Neural cell (in vitro differentiated cells): ENCODE results near the gene PHLPP1. TPM values are rescaled to one million over a fixed set of nuclear protein-coding genes. Genes with fewer than 3 reads are reported as not detected.

Experiments used
- H2AFZ ChIP-seq: fragments of 200-600, 300-800 bp; sonication (generic), shearing (Covaris generic); 2 replicates; pipeline ENCODE4 v1.6.0; 2014; ENCODE audit warnings: low read depth, mild to moderate bottlenecking, antibody characterized with exemption, low read length, moderate library complexity
- H3F3A ChIP-seq: fragments of 200-600 bp; shearing (Covaris generic); 2 replicates; pipeline ENCODE4 v1.6.1; 2016; ENCODE audit warnings: mild to moderate bottlenecking, moderate library complexity, mixed read lengths, antibody characterized with exemption, low read length; ENCODE audit not compliant: insufficient read depth, poor library complexity, severe bottlenecking
- H3K27ac ChIP-seq: fragments of 200-600, 300-800 bp; sonication (generic), shearing (Covaris generic); 2 replicates; pipeline ENCODE4 v1.5.1; 2014; ENCODE audit warnings: mild to moderate bottlenecking, low read length, moderate library complexity
- H3K27me3 ChIP-seq: fragments of 300-800, 200-600 bp; sonication (generic), shearing (Covaris generic); 2 replicates; pipeline ENCODE4 v1.6.0; 2014; ENCODE audit warnings: mild to moderate bottlenecking, low read depth, low read length, moderate library complexity; ENCODE audit not compliant: insufficient read depth
- H3K36me3 ChIP-seq: fragments of 300-800, 200-600 bp; sonication (generic), shearing (Covaris generic); 2 replicates; pipeline ENCODE4 v1.5.1; 2014; ENCODE audit warnings: mild to moderate bottlenecking, antibody characterized with exemption, low read length, moderate library complexity; ENCODE audit not compliant: insufficient read depth
- H3K4me2 ChIP-seq: fragments of 300-800, 200-600 bp; sonication (generic), shearing (Covaris generic); 2 replicates; pipeline ENCODE4 v1.6.0; 2014; ENCODE audit warnings: mild to moderate bottlenecking, low read length
- H3K4me3 ChIP-seq: fragments of 300-800, 200-600 bp; sonication (generic), shearing (Covaris generic); 2 replicates; pipeline ENCODE4 v1.5.1; 2014; ENCODE audit warnings: mild to moderate bottlenecking, low read length, moderate library complexity
- H3K79me2 ChIP-seq: fragments of 200-600 bp; shearing (Covaris generic); replicated peaks from 2 replicates; pipeline ENCODE4 v1.6.0; 2014; ENCODE audit warnings: mild to moderate bottlenecking, low read length, moderate library complexity; ENCODE audit not compliant: insufficient read depth
- H3K9ac ChIP-seq: fragments of 300-800, 200-600 bp; sonication (generic), shearing (Covaris generic); 2 replicates; pipeline ENCODE4 v1.6.1; 2016; ENCODE audit warnings: mild to moderate bottlenecking, low read length, mixed read lengths
- H3K9me2 ChIP-seq: fragments of 200-600 bp; shearing (Covaris generic); 2 replicates; pipeline ENCODE4 v1.6.1; 2016; ENCODE audit warnings: mild to moderate bottlenecking, low read length, mixed read lengths; ENCODE audit not compliant: insufficient read depth
- H3K9me3 ChIP-seq: fragments of 200-600, 300-800 bp; sonication (generic), shearing (Covaris generic); 2 replicates; pipeline ENCODE4 v1.6.1; 2016; ENCODE audit warnings: mild to moderate bottlenecking, mixed run types, low read length, moderate library complexity, mixed read lengths
- H4K20me1 ChIP-seq: fragments of 200-600 bp; shearing (Covaris generic); 2 replicates; pipeline ENCODE4 v1.6.1; 2016; ENCODE audit warnings: mild to moderate bottlenecking, mixed run types; ENCODE audit not compliant: insufficient read depth
- EP300 ChIP-seq: fragments of 450-650 bp; conservative IDR thresholded peaks from 2 replicates; pipeline ENCODE4 v1.6.1; 2014; ENCODE audit warnings: antibody characterized with exemption, mild to moderate bottlenecking, moderate library complexity; ENCODE audit not compliant: poor library complexity, severe bottlenecking
- EZH2 ChIP-seq: fragments of 200-600, 300-800 bp; shearing (Covaris generic), sonication (generic); IDR thresholded peaks from 2 replicates; pipeline ENCODE4 v1.6.1; 2014; ENCODE audit warnings: antibody characterized with exemption, low read length, borderline replicate concordance, mild to moderate bottlenecking; ENCODE audit not compliant: insufficient read depth, poor library complexity, severe bottlenecking
- MXI1 ChIP-seq: fragments of 450-650 bp; conservative IDR thresholded peaks from 2 replicates; pipeline ENCODE4 v1.6.1; 2014; ENCODE audit warnings: antibody characterized with exemption, mild to moderate bottlenecking; ENCODE audit not compliant: poor library complexity, severe bottlenecking
- POLR2AphosphoS5 ChIP-seq: IDR thresholded peaks from 2 replicates; pipeline ENCODE4 v1.6.1; 2012
- RAD21 ChIP-seq: fragments of 450-650 bp; conservative IDR thresholded peaks from 2 replicates; pipeline ENCODE4 v1.6.1; 2014; ENCODE audit warnings: antibody characterized with exemption, mild to moderate bottlenecking, moderate library complexity
- SMC3 ChIP-seq: fragments of 450-650 bp; conservative IDR thresholded peaks from 2 replicates; pipeline ENCODE4 v1.6.1; 2014; ENCODE audit warnings: antibody characterized with exemption, mild to moderate bottlenecking, moderate library complexity; ENCODE audit not compliant: poor library complexity
- TAF1 ChIP-seq: IDR thresholded peaks from 2 replicates; pipeline ENCODE4 v1.6.1; 2012; ENCODE audit warnings: low read depth
- polyA plus RNA-seq: library from polyadenylated mRNA; depleted of rRNA; stranded (reverse); fragments of >200 nt; gene quantifications from 2 replicates; pipeline ENCODE4 v1.2.3, GENCODE V29; 2014
- TF ChIP-seq, protein P1 (sequence below): fragments of 450-650 bp; IDR thresholded peaks from 2 replicates; pipeline ENCODE4 v1.5.1; 2014; ENCODE audit warnings: antibody characterized with exemption, mild to moderate bottlenecking, moderate library complexity; ENCODE audit not compliant: poor library complexity, severe bottlenecking
- TF ChIP-seq, protein P2 (sequence below): IDR thresholded peaks from 2 replicates; pipeline ENCODE4 v1.6.1; 2012; ENCODE audit warnings: borderline replicate concordance

The PHLPP1 gene
- polyA plus RNA-seq, 1 donor from 2014 or later: 4.5 TPM

DNA sequence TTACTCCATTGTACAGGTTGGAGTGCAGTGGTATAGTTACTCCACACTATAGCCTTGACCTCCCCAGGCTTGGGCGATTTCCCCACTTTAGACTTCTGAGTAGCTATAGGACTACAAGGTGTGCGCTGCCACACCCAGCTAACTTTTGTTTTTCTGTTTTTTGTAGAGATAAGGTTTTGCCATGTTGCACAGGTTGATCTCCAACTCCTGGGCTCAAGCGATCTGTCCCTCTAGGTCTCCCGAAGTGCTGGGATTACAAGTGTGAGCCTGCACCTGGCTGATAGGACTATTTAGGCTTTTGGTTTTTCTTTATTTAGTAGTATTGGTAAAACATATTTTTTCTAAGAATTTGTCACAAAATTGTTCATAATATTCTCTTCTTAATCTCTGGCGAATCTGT is 121.7 kb downstream of the PHLPP1 start:
- H3K79me2 ChIP-seq: peaks cover 23% of the 10 kb centered on the region

DNA sequence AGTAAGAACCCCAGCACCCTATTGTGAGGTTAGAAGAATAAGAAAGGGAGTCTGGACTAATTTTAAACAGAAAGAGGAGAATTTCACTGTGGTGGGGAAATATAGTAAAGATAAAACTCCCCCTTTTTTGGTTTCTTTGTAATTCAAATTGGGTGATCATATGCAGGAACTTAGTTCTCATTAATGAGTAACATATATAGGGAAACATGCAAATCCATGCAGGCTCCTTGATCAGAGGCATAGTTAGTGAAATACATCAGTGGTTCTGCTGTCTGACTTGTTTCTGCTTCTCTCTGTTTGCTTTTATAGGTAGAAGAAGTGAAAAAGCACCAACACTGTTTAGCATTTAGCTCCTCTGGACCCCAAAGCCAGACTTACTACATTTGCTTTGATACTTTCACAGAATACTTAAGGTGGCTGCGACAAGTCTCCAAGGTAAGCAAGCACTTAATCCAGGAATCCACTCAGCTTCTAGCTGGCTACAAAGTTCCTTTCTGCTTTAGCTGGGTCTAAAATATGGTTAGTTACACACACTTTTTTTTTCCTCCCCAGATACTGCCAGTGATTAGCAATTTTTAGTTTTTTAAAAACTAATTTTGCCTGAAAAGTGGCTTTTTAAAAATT is 123.2 kb downstream of the PHLPP1 start:
- Histone ChIP-seq H3K9ac (no peak overlapping the region), H3K27me3 (no peaks in the 10 kb centered on the region), H3K79me2 (peaks cover 20% of the 10 kb centered on the region), H3K9me3 (no peaks in the 10 kb centered on the region), H3K4me3 (no peak overlapping the region), H3K27ac (no peak overlapping the region), H3K9me2 (no peaks in the 10 kb centered on the region), H4K20me1 (no peaks in the 10 kb centered on the region), H3F3A (no peaks in the 10 kb centered on the region), H3K36me3 (no peaks in the 10 kb centered on the region), H2AFZ (no peak overlapping the region), H3K4me2 (no peak overlapping the region)
- TF ChIP-seq POLR2AphosphoS5: no peak
- TF ChIP-seq TAF1: no peak
- no peak for TF ChIP-seq SMC3
- TF ChIP-seq MXI1: no peak

More for the DNA sequence above, 121.7 kb downstream of the PHLPP1 start:
- H3F3A ChIP-seq: no peaks in the 10 kb centered on the region
- no peaks in the 10 kb centered on the region for H3K9me3 ChIP-seq
- no peak overlapping the region for H3K4me3 ChIP-seq
- H2AFZ ChIP-seq: no peak overlapping the region
- no peak overlapping the region for H3K4me2 ChIP-seq
- H4K20me1 ChIP-seq: no peaks in the 10 kb centered on the region
- H3K27me3 ChIP-seq: no peaks in the 10 kb centered on the region
- H3K36me3 ChIP-seq: no peaks in the 10 kb centered on the region
- H3K27ac ChIP-seq: no peak overlapping the region
- H3K9ac ChIP-seq: no peak overlapping the region
- H3K9me2 ChIP-seq: no peaks in the 10 kb centered on the region
- TF ChIP-seq RAD21 (no peak), POLR2AphosphoS5 (no peak), EZH2 (no peak), EP300 (no peak), TAF1 (no peak), MXI1 (no peak), SMC3 (no peak)
- TF ChIP-seq, protein P1, sequence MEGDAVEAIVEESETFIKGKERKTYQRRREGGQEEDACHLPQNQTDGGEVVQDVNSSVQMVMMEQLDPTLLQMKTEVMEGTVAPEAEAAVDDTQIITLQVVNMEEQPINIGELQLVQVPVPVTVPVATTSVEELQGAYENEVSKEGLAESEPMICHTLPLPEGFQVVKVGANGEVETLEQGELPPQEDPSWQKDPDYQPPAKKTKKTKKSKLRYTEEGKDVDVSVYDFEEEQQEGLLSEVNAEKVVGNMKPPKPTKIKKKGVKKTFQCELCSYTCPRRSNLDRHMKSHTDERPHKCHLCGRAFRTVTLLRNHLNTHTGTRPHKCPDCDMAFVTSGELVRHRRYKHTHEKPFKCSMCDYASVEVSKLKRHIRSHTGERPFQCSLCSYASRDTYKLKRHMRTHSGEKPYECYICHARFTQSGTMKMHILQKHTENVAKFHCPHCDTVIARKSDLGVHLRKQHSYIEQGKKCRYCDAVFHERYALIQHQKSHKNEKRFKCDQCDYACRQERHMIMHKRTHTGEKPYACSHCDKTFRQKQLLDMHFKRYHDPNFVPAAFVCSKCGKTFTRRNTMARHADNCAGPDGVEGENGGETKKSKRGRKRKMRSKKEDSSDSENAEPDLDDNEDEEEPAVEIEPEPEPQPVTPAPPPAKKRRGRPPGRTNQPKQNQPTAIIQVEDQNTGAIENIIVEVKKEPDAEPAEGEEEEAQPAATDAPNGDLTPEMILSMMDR: no peak
- TF ChIP-seq, protein P2, sequence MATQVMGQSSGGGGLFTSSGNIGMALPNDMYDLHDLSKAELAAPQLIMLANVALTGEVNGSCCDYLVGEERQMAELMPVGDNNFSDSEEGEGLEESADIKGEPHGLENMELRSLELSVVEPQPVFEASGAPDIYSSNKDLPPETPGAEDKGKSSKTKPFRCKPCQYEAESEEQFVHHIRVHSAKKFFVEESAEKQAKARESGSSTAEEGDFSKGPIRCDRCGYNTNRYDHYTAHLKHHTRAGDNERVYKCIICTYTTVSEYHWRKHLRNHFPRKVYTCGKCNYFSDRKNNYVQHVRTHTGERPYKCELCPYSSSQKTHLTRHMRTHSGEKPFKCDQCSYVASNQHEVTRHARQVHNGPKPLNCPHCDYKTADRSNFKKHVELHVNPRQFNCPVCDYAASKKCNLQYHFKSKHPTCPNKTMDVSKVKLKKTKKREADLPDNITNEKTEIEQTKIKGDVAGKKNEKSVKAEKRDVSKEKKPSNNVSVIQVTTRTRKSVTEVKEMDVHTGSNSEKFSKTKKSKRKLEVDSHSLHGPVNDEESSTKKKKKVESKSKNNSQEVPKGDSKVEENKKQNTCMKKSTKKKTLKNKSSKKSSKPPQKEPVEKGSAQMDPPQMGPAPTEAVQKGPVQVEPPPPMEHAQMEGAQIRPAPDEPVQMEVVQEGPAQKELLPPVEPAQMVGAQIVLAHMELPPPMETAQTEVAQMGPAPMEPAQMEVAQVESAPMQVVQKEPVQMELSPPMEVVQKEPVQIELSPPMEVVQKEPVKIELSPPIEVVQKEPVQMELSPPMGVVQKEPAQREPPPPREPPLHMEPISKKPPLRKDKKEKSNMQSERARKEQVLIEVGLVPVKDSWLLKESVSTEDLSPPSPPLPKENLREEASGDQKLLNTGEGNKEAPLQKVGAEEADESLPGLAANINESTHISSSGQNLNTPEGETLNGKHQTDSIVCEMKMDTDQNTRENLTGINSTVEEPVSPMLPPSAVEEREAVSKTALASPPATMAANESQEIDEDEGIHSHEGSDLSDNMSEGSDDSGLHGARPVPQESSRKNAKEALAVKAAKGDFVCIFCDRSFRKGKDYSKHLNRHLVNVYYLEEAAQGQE: no peak
